IMR-90 (cell line): ENCODE results near the gene NIT1. TPM values are rescaled to one million over a fixed set of nuclear protein-coding genes. Genes with fewer than 3 reads are reported as not detected.

Experiments
- ATAC-seq: fragments of 200-7000 bp; cut with Tn5 transposase; 2 replicates; pipeline ENCODE4 v1.9.1; 2020; ENCODE audit warnings: low read depth, mild to moderate bottlenecking, moderate library complexity
- BruUV-seq: library from RNA; stranded (reverse); fragments of 400-500 nt; replicated peaks from 2 replicates; lab custom pipeline; 2021; lab: Mats Ljungman, UMichigan
- CTCF ChIA-PET: fragments of 300-600 bp; formaldehyde crosslinking; extraction: SDS; loops from one replicate; lab custom pipeline; 2021; ENCODE audit warnings: antibody characterized with exemption; lab: Yijun Ruan, JAX
- POLR2A ChIA-PET: fragments of 300-600 bp; sonication (Branson Sonifier 250); formaldehyde crosslinking; loops from one replicate; lab custom pipeline; 2022; ENCODE audit warnings: antibody characterized with exemption; ENCODE audit not compliant: unreplicated experiment; lab: Charles Lee
- DNase-seq: peaks from one replicate; pipeline ENCODE4 v3.0.0; 2013
- H2AFZ ChIP-seq: replicated peaks from 2 replicates; pipeline ENCODE3; 2013; ENCODE audit warnings: low read length, mild to moderate bottlenecking; ENCODE audit not compliant: poor library complexity
- H2AK5ac ChIP-seq: 2 replicates; pipeline ENCODE4 v1.6.1; 2013; ENCODE audit warnings: low read depth, low read length, inconsistent platforms
- H2AK9ac ChIP-seq: replicated peaks from 2 replicates; pipeline ENCODE3; 2013; ENCODE audit warnings: mild to moderate bottlenecking, low read depth, low read length, moderate library complexity; ENCODE audit not compliant: poor library complexity
- H2BK120ac ChIP-seq: 2 replicates; pipeline ENCODE4 v1.6.1; 2013; ENCODE audit warnings: low read depth, low read length, inconsistent platforms
- H2BK15ac ChIP-seq: 3 replicates; pipeline ENCODE4 v1.6.1; 2013; ENCODE audit warnings: low read depth, low read length, inconsistent platforms
- H2BK20ac ChIP-seq: 2 replicates; pipeline ENCODE4 v1.6.1; 2013; ENCODE audit warnings: low read depth, mild to moderate bottlenecking, inconsistent platforms, low read length, moderate library complexity
- H2BK5ac ChIP-seq: 2 replicates; pipeline ENCODE4 v1.6.1; 2013; ENCODE audit warnings: mild to moderate bottlenecking, low read depth, low read length, inconsistent platforms; ENCODE audit not compliant: poor library complexity, severe bottlenecking
- H3K14ac ChIP-seq: replicated peaks from 2 replicates; pipeline ENCODE4 v1.6.1; 2013; ENCODE audit warnings: low read depth, low read length, inconsistent platforms
- H3K18ac ChIP-seq: 2 replicates; pipeline ENCODE4 v1.6.1; 2013; ENCODE audit warnings: low read depth, low read length, control low read depth
- H3K23ac ChIP-seq: 2 replicates; pipeline ENCODE4 v1.6.1; 2013; ENCODE audit warnings: low read depth, low read length, inconsistent platforms
- H3K27ac ChIP-seq: 2 replicates; pipeline ENCODE4 v1.5.1; 2013; ENCODE audit warnings: mild to moderate bottlenecking, control low read depth, low read length; ENCODE audit not compliant: insufficient read depth
- H3K27me3 ChIP-seq: 2 replicates; pipeline ENCODE4 v1.6.1; 2013; ENCODE audit warnings: low read length; ENCODE audit not compliant: control insufficient read depth, insufficient read depth
- H3K36me3 ChIP-seq: 2 replicates; pipeline ENCODE4 v1.6.1; 2013; ENCODE audit warnings: low read length, mixed read lengths; ENCODE audit not compliant: control insufficient read depth, insufficient read depth
- H3K4ac ChIP-seq: 2 replicates; pipeline ENCODE4 v1.6.1; 2013; ENCODE audit warnings: low read depth, low read length, inconsistent platforms
- H3K4me1 ChIP-seq: 2 replicates; pipeline ENCODE4 v1.6.1; 2013; ENCODE audit warnings: low read length, mixed read lengths; ENCODE audit not compliant: control insufficient read depth, insufficient read depth
- H3K4me2 ChIP-seq: 2 replicates; pipeline ENCODE4 v1.6.1; 2013; ENCODE audit warnings: low read depth, mild to moderate bottlenecking, control low read depth, low read length, moderate library complexity
- H3K4me3 ChIP-seq: 2 replicates; pipeline ENCODE4 v1.5.1; 2013; ENCODE audit warnings: low read depth, mild to moderate bottlenecking, control low read depth, low read length, moderate library complexity; ENCODE audit not compliant: insufficient read depth
- H3K56ac ChIP-seq: 2 replicates; pipeline ENCODE4 v1.6.1; 2013; ENCODE audit warnings: low read length, inconsistent platforms; ENCODE audit not compliant: insufficient read depth; ENCODE audit errors: extremely low read depth
- H3K79me1 ChIP-seq, 2 experiments: 2 replicates each; pipeline ENCODE4 v1.6.1; 2013; ENCODE audit warnings: low read length in 2 of 2, inconsistent platforms in 1 of 2, low read depth in 1 of 2
- H3K9ac ChIP-seq: 2 replicates; pipeline ENCODE4 v1.6.1; 2013; ENCODE audit warnings: low read depth, low read length, control low read depth
- H3K9me1 ChIP-seq: 2 replicates; pipeline ENCODE4 v1.6.1; 2013; ENCODE audit warnings: low read length, inconsistent platforms; ENCODE audit not compliant: insufficient read depth
- H3K9me3 ChIP-seq: 2 replicates; pipeline ENCODE4 v1.6.1; 2013; ENCODE audit warnings: low read length; ENCODE audit not compliant: control insufficient read depth, insufficient read depth
- H4K20me1 ChIP-seq: 2 replicates; pipeline ENCODE4 v1.6.1; 2013; ENCODE audit warnings: low read length, inconsistent platforms; ENCODE audit not compliant: insufficient read depth
- H4K5ac ChIP-seq: 2 replicates; pipeline ENCODE4 v1.6.1; 2013; ENCODE audit warnings: mild to moderate bottlenecking, low read depth, low read length, control low read depth
- H4K8ac ChIP-seq, 2 experiments: 2 replicates each; pipeline ENCODE4 v1.6.1; 2013; ENCODE audit warnings: low read depth in 2 of 2, low read length in 2 of 2, control low read depth in 1 of 2, inconsistent platforms in 1 of 2
- H4K91ac ChIP-seq: 2 replicates; pipeline ENCODE4 v1.6.1; 2013; ENCODE audit warnings: low read depth, low read length, inconsistent platforms; ENCODE audit not compliant: insufficient read depth
- BHLHE40 ChIP-seq: fragments of 150-350 bp; IDR thresholded peaks from 2 replicates; pipeline ENCODE4 v1.6.1; 2016; ENCODE audit warnings: mild to moderate bottlenecking, low read depth, low read length
- CEBPB ChIP-seq: IDR thresholded peaks from 2 replicates; pipeline ENCODE4 v1.6.1; 2012; ENCODE audit warnings: low read depth, low read length, improper control_type of control experiment
- CHD1 ChIP-seq: IDR thresholded peaks from 2 replicates; pipeline ENCODE4 v1.6.1; 2012; ENCODE audit warnings: low read depth, low read length, improper control_type of control experiment
- CTCF ChIP-seq: conservative IDR thresholded peaks from 2 replicates; pipeline ENCODE4 v1.5.1; 2012; ENCODE audit warnings: mild to moderate bottlenecking, low read depth, low read length, improper control_type of control experiment
- FOS ChIP-seq: fragments of 150-350 bp; IDR thresholded peaks from 2 replicates; pipeline ENCODE4 v1.6.1; 2016; ENCODE audit warnings: low read depth, low read length
- MAFK ChIP-seq: IDR thresholded peaks from 2 replicates; pipeline ENCODE4 v1.6.1; 2012; ENCODE audit warnings: low read depth, low read length, improper control_type of control experiment
- MXI1 ChIP-seq: IDR thresholded peaks from 2 replicates; pipeline ENCODE4 v1.6.1; 2012; ENCODE audit warnings: low read depth, mild to moderate bottlenecking, low read length, moderate library complexity, borderline replicate concordance
- NFE2L2 ChIP-seq: fragments of 150-350 bp; IDR thresholded peaks from 2 replicates; pipeline ENCODE4 v1.6.1; 2016; ENCODE audit warnings: low read depth, mild to moderate bottlenecking, low read length
- RAD21 ChIP-seq: IDR thresholded peaks from 2 replicates; pipeline ENCODE4 v1.6.1; 2012; ENCODE audit warnings: low read length, improper control_type of control experiment
- RCOR1 ChIP-seq: IDR thresholded peaks from 2 replicates; pipeline ENCODE4 v1.6.1; 2012; ENCODE audit warnings: mild to moderate bottlenecking, low read length, improper control_type of control experiment; ENCODE audit not compliant: insufficient replicate concordance
- RFX5 ChIP-seq: IDR thresholded peaks from 2 replicates; pipeline ENCODE4 v1.8.0; 2012; ENCODE audit warnings: low read depth, mild to moderate bottlenecking, low read length, moderate library complexity
- SMC3 ChIP-seq: fragments of 150-350 bp; IDR thresholded peaks from 2 replicates; pipeline ENCODE4 v1.6.1; 2016; ENCODE audit warnings: low read depth, mild to moderate bottlenecking, antibody characterized with exemption, low read length, moderate library complexity
- WGBS, 2 experiments: methylation state at CpG; one replicate each; pipeline versions ENCODE4 v1.1.5 to v1.1.7; 2013; ENCODE audit warnings: missing lambda C conversion rate in 2 of 2; ENCODE audit not compliant: insufficient read length in 1 of 2; ENCODE audit errors: extremely low coverage in 2 of 2; 5-methylcytosine and 5-hydroxymethylcytosine counted together
- dilution Hi-C: fragments of 300-500 bp; cut with HindIII; formaldehyde crosslinking; loops from one replicate; pipeline ENCODE4 v1.14.3; 2018; ENCODE audit warnings: low sequenced_read_pairs; ENCODE audit not compliant: unreplicated experiment
- in situ Hi-C: fragments of 300-500 bp; cut with MboI; formaldehyde crosslinking; loops from 3 replicates; pipeline ENCODE4 v1.14.3; 2019; ENCODE audit warnings: low sequenced_read_pairs, inconsistent platforms, mixed read lengths
- intact Hi-C: fragments of 100-400 bp; cut with micrococcal nuclease; formaldehyde crosslinking; loops from 2 replicates; pipeline ENCODE4 v1.10.0; 2022
- polyA plus RNA-seq, 3 experiments: library from polyadenylated mRNA; depleted of rRNA; stranded (reverse); fragments of >200 nt; gene quantifications; 2 replicates each; pipeline ENCODE4 v1.2.3, GENCODE V29; 2012; ENCODE audit warnings: low replicate concordance in 1 of 3
- total RNA-seq: library from RNA; depleted of rRNA; stranded (reverse); fragments of >200 nt; gene quantifications from 2 replicates; pipeline ENCODE4 v1.2.3, GENCODE V29; 2012

NIT1 gene
- total and polyA plus RNA-seq, 2 of the 4 experiments (the other 2 are of a cell fraction), result 22.8 to 33.6 TPM

DNA sequence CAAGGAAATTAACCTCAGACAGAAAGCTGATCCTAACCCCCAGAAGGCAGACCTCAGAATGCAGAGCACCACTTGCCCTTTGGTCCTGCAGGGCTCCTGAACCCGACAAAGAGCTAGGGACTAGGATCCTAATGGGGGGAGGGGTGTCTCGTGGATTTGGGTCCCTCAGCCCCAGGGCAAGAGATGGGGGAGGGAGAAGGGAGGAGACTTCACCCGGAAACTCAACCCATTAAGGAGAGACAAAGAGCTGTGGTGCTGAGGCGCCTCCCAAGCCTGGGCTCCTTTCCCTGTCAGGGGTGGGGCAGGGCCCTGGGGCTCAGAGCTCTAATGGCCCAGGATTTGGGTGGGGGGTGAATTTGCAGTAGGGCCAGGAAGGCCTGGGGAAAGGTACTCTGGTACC is 31.4 kb upstream of the NIT1 start:
- CTCF ChIA-PET, result no interaction called here
- Histone ChIP-seq H4K5ac (no peak overlapping the region), H3K9me3 (no peaks in the 10 kb centered on the region), H3K14ac (no peak overlapping the region), H2BK15ac (no peak overlapping the region), H4K8ac (no peak overlapping the region), H3K4me1 (peaks cover 24% of the 10 kb centered on the region), H3K79me1 (no peaks in the 10 kb centered on the region), H2AK9ac (no peak overlapping the region), H3K4ac (no peak overlapping the region), H2BK20ac (no peak overlapping the region), H3K9ac (no peak overlapping the region), H3K36me3 (no peaks in the 10 kb centered on the region), H3K9me1 (peaks cover 26% of the 10 kb centered on the region), H3K27ac (no peak overlapping the region), H4K91ac (no peak overlapping the region), H3K18ac (no peak overlapping the region), H2AK5ac (no peak overlapping the region; the same call in 1 of the 2 replicates), H3K56ac (no peak overlapping the region), H3K4me3 (no peak overlapping the region), H2AFZ (no peak overlapping the region), H3K27me3 (no peaks in the 10 kb centered on the region), H2BK120ac (no peak overlapping the region), H3K23ac (no peak overlapping the region), H2BK5ac (no peak overlapping the region), H4K20me1 (no peaks in the 10 kb centered on the region), H3K4me2 (no peak overlapping the region)
- dilution Hi-C loops, result no loop called here
- intact Hi-C loops, result no loop called here
- 17% methylated on average over 1 of the region's 4 CpGs; no CpG with 5 or more reads in 1 of the 2 experiments for WGBS, 2 experiments
- ATAC-seq (no peak), DNase-seq (no peak)
- TF ChIP-seq RFX5, result no peak
- no peak for TF ChIP-seq CHD1
- TF ChIP-seq NFE2L2, result no peak
- TF ChIP-seq MAFK, result no peak
- TF ChIP-seq RCOR1, result no peak
- TF ChIP-seq CEBPB, result no peak
- no peak for TF ChIP-seq CTCF
- no peak for TF ChIP-seq SMC3
- TF ChIP-seq MXI1, result no peak
- TF ChIP-seq BHLHE40, result no peak
- no peak for TF ChIP-seq RAD21
- no peak for TF ChIP-seq FOS
- in situ Hi-C loops, result no loop called here
- POLR2A ChIA-PET, result no interaction called here
- BruUV-seq, result no TSS peak
